Measurements from ENCODE around the gene SYDE1. TPM values are rescaled to one million over a fixed set of nuclear protein-coding genes. Genes with fewer than 3 reads are reported as not detected.

SYDE1 gene
- total RNA-seq, 1 donor from 2014 or later: 13.1 TPM

- intact Hi-C loops (cut with micrococcal nuclease): no loop called here
- TF ChIP-seq CTCF (IDR thresholded peaks at IDR 0.05; ENCODE audit: borderline replicate concordance): no peak
- no peak overlapping the region for H3K27ac ChIP-seq (replicated peaks)
- no peak for DNase-seq
- peaks cover 64% of the 10 kb centered on the region for H3K36me3 ChIP-seq
- no peak overlapping the region for H3K4me3 ChIP-seq
- H3K4me1 ChIP-seq: peaks cover 48% of the 10 kb centered on the region
- no peaks in the 10 kb centered on the region for H3K9me3 ChIP-seq (replicated peaks)
- H3K27me3 ChIP-seq (ENCODE audit: low read depth): no peaks in the 10 kb centered on the region
Observed at GRCh38 chr19:15110418-15110815, 3.2 kb downstream of the SYDE1 start.

DNA sequence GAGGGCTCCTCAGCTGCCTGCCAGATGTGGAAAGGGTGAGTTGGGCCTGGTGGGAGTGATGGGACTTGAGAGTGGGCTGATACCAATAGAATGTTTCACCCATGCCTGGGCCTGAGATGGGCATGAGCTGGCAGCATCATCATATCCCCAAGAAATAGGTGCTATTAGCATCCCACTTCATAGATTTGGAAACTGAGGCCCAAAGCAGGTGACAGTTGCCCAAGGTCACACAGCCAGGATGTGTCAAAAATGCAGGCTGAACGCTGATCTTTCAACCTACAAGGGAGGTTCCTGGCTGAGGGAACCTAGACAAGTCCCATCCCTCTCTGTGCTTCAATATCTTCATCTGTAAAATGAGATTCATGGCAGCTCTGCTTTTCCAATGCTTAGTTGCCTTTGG, 4.6 kb downstream of the SYDE1 start:
- Histone ChIP-seq H3K36me3 (peaks cover 77% of the 10 kb centered on the region), H3K9me3 (replicated peaks) (no peaks in the 10 kb centered on the region), H3K27me3 (ENCODE audit: low read depth) (no peaks in the 10 kb centered on the region), H3K27ac (replicated peaks) (no peak overlapping the region), H3K4me1 (peaks cover 58% of the 10 kb centered on the region), H3K4me3 (no peak overlapping the region)
- DNase-seq: no peak
- intact Hi-C loops (cut with micrococcal nuclease): no loop called here
- TF ChIP-seq CTCF (IDR thresholded peaks at IDR 0.05; ENCODE audit: borderline replicate concordance): no peak

DNA sequence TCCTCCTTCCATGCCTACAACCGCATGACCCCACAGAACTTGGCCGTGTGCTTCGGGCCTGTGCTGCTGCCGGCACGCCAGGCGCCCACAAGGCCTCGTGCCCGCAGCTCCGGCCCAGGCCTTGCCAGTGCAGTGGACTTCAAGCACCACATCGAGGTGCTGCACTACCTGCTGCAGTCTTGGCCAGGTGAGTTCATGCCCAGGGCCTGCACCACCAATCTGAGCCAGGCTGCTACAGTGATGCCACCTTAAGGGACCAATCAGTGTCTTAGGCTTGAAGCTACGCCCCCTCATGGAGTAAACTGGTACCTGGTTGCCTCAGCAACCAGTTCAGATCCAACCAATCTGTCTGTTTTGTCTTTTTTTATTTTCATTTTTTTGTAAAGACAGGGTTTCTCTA, 5.2 kb downstream of the SYDE1 start:
- intact Hi-C loops (cut with micrococcal nuclease): no loop called here
- DNase-seq: no peak
- no peak overlapping the region for H3K4me3 ChIP-seq
- no peaks in the 10 kb centered on the region for H3K9me3 ChIP-seq (replicated peaks)
- no peak overlapping the region for H3K27ac ChIP-seq (replicated peaks)
- H3K27me3 ChIP-seq (ENCODE audit: low read depth): no peaks in the 10 kb centered on the region
- TF ChIP-seq CTCF (IDR thresholded peaks at IDR 0.05; ENCODE audit: borderline replicate concordance): no peak
- H3K36me3 ChIP-seq: peaks cover 83% of the 10 kb centered on the region
- H3K4me1 ChIP-seq: peaks cover 55% of the 10 kb centered on the region

DNA sequence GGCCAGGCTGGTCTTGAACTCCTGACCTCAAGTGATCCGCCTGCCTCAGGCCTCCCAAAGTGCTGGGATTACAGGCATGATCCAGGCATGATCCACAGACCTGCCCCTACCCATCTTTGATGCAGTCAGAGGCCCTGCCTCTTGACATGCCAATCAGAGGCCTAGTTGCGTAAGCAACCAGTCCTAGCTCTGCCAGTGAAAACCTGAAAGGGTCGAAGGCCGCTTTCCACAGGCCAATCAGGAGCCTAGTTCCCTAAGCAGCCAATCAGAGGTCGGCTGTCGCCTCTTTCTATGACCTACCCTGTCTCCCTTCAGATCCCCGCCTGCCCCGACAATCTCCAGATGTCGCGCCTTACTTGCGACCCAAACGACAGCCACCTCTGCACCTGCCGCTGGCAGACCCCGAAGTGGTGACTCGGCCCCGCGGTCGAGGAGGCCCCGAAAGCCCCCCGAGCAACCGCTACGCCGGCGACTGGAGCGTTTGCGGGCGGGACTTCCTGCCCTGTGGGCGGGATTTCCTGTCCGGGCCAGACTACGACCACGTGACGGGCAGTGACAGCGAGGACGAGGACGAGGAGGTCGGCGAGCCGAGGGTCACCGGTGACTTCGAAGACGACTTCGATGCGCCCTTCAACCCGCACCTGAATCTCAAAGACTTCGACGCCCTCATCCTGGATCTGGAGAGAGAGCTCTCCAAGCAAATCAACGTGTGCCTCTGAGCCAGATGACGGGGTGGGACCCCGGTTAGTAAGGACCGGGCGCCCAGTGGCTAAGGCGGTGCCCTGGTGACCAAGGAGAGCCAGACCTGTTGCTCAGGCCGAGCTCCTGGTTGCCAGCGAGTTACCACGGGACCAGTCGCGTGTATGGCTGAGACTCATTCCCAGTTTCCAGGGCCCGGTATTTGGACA, 6.3 kb downstream of the SYDE1 start:
- DNase-seq: no peak
- Histone ChIP-seq H3K36me3 (peaks cover 95% of the 10 kb centered on the region), H3K4me3 (no peak overlapping the region), H3K27me3 (ENCODE audit: low read depth) (no peaks in the 10 kb centered on the region), H3K4me1 (peaks cover 44% of the 10 kb centered on the region), H3K27ac (replicated peaks) (peak overlapping the region; percentile 78), H3K9me3 (replicated peaks) (no peaks in the 10 kb centered on the region)
- intact Hi-C loops (cut with micrococcal nuclease): no loop called here
- TF ChIP-seq CTCF (IDR thresholded peaks at IDR 0.05; ENCODE audit: borderline replicate concordance): no peak

GRCh38 chr19:15114153-15114540, 6.9 kb downstream of the SYDE1 start:
- H3K9me3 ChIP-seq (replicated peaks): no peaks in the 10 kb centered on the region
- H3K4me1 ChIP-seq: peaks cover 38% of the 10 kb centered on the region
- H3K36me3 ChIP-seq: peaks cover 100% of the 10 kb centered on the region
- H3K4me3 ChIP-seq: no peak overlapping the region
- TF ChIP-seq CTCF (IDR thresholded peaks at IDR 0.05; ENCODE audit: borderline replicate concordance): no peak
- intact Hi-C loops (cut with micrococcal nuclease): no loop called here
- H3K27me3 ChIP-seq (ENCODE audit: low read depth): no peaks in the 10 kb centered on the region
- H3K27ac ChIP-seq (replicated peaks): peak overlapping the region; percentile 78
- DNase-seq: no peak

All from left ventricle myocardium inferior (tissue), 1 donor.